MM.1S (cell line): ENCODE measurements around the gene SLC13A2.

Source experiments
- EZH2 ChIP-seq: fragments of 300-600 bp; sonication (generic); optimal IDR thresholded peaks from 2 replicates; pipeline ENCODE3; 2017; ENCODE audit warnings: low read depth, mild to moderate bottlenecking, antibody characterized with exemption, low read length, mixed read lengths
- EZH2phosphoT487 ChIP-seq: fragments of 300-600 bp; sonication (generic); IDR thresholded peaks from 2 replicates; pipeline ENCODE4 v1.6.1; 2018; ENCODE audit warnings: antibody characterized with exemption, low read length
- TF ChIP-seq, protein P1 (sequence below): fragments of 300-600 bp; sonication (generic); IDR thresholded peaks from 2 replicates; pipeline ENCODE4 v1.5.1; 2016; ENCODE audit warnings: antibody characterized with exemption, low read length, mixed read lengths

- TF ChIP-seq EZH2phosphoT487, result no peak
- TF ChIP-seq, protein P1, sequence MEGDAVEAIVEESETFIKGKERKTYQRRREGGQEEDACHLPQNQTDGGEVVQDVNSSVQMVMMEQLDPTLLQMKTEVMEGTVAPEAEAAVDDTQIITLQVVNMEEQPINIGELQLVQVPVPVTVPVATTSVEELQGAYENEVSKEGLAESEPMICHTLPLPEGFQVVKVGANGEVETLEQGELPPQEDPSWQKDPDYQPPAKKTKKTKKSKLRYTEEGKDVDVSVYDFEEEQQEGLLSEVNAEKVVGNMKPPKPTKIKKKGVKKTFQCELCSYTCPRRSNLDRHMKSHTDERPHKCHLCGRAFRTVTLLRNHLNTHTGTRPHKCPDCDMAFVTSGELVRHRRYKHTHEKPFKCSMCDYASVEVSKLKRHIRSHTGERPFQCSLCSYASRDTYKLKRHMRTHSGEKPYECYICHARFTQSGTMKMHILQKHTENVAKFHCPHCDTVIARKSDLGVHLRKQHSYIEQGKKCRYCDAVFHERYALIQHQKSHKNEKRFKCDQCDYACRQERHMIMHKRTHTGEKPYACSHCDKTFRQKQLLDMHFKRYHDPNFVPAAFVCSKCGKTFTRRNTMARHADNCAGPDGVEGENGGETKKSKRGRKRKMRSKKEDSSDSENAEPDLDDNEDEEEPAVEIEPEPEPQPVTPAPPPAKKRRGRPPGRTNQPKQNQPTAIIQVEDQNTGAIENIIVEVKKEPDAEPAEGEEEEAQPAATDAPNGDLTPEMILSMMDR, result peak; percentile 34
- no peak for TF ChIP-seq EZH2
Observed at GRCh38 chr17:28426081-28426519, 47.3 kb upstream of the SLC13A2 start.
